Heart left ventricle (tissue), 13 donors: Measurements from ENCODE around the gene PTPDC1.

ENCODE experiments used
- POLR2A ChIP-seq, 2 donors: fragments of 450-650 bp; IDR thresholded peaks; one replicate each; pipeline ENCODE4 v1.6.1; 2017; ENCODE audit warnings: antibody characterized with exemption in 2 of 2, mild to moderate bottlenecking in 2 of 2, moderate library complexity in 2 of 2
- TF ChIP-seq, protein P1 (sequence below), 12 donors: fragments of 200-600 bp; sonication (generic) in 4 of 12; IDR thresholded peaks; one replicate each; pipeline versions ENCODE4 v1.5.0 to v1.8.0; 2018 to 2022; ENCODE audit warnings: antibody characterized with exemption in 12 of 12, mild to moderate bottlenecking in 5 of 12
- donor health status: ischemic (EF 13 %, LVEDD 7.1; RV severe dilation, severe dysfunction).
- donor health status: DM: no; HTN: yes; CAD: no.
- donor health status: DM: no; HTN: no; CAD: no.
- donor health status: ischemic (EF 25% LVEDD 6.9; RV normal size, moderate dysfunction).
- donor health status: ischemic (EF 25% LVEDD 5.7; RV mildly dilated, moderate dysfunction).
- donor health status: ischemic (EF 35%, LVEDD 5.7; RV mildly dilated, moderate dysfunction).
- donor health status: nonischemic (EF 11% LVEDD 7.7; RV severe dilation, severe dysfunction).
- donor health status: DM: yes; HTN: yes; CAD: no.
- donor health status: PGD.
- donor health status: ischemic (EF 29% LVEDD 5.4; RV normal size, mild dysfunction).
- donor health status: nonischemic (EF 23%, LVEDD 6.1; RV moderate dilation, normal function).

GRCh38 chr9:94140418-94140780 is 56.1 kb downstream of the PTPDC1 start:
- no peak for TF ChIP-seq POLR2A (IDR thresholded peaks at IDR 0.05)
- TF ChIP-seq, protein P1, sequence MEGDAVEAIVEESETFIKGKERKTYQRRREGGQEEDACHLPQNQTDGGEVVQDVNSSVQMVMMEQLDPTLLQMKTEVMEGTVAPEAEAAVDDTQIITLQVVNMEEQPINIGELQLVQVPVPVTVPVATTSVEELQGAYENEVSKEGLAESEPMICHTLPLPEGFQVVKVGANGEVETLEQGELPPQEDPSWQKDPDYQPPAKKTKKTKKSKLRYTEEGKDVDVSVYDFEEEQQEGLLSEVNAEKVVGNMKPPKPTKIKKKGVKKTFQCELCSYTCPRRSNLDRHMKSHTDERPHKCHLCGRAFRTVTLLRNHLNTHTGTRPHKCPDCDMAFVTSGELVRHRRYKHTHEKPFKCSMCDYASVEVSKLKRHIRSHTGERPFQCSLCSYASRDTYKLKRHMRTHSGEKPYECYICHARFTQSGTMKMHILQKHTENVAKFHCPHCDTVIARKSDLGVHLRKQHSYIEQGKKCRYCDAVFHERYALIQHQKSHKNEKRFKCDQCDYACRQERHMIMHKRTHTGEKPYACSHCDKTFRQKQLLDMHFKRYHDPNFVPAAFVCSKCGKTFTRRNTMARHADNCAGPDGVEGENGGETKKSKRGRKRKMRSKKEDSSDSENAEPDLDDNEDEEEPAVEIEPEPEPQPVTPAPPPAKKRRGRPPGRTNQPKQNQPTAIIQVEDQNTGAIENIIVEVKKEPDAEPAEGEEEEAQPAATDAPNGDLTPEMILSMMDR (IDR thresholded peaks at IDR 0.05): no peak
